H1 (cell line): ENCODE data around the gene USP7.

Experiments
- CEBPB ChIP-seq: IDR thresholded peaks from 2 replicates; pipeline ENCODE4 v1.6.1; 2012; ENCODE audit warnings: low read depth, low read length
- FOSL1 ChIP-seq: IDR thresholded peaks from 2 replicates; pipeline ENCODE4 v1.6.1; 2011; ENCODE audit warnings: mild to moderate bottlenecking, low read depth, low read length, moderate library complexity; ENCODE audit not compliant: insufficient read depth
- POLR2A ChIP-seq, 2 experiments: IDR thresholded peaks; 1 replicate in 1 of 2; 2 replicates in 1 of 2; pipeline ENCODE4 v1.6.1; 2011; ENCODE audit warnings: low read depth in 2 of 2, low read length in 2 of 2, mild to moderate bottlenecking in 2 of 2; ENCODE audit errors: control extremely low read depth in 1 of 2
- SP1 ChIP-seq: IDR thresholded peaks from 2 replicates; pipeline ENCODE4 v1.6.1; 2011; ENCODE audit warnings: low read depth, low read length
- TF ChIP-seq, protein P1 (sequence below), 3 experiments: IDR thresholded peaks; 1 replicate in 2 of 3; 2 replicates in 1 of 3; pipeline versions ENCODE4 v1.5.1 to v1.6.1; 2011; ENCODE audit warnings: low read length in 3 of 3, mild to moderate bottlenecking in 3 of 3, inconsistent platforms in 2 of 3, low read depth in 1 of 3, moderate library complexity in 1 of 3; ENCODE audit not compliant: insufficient read depth in 1 of 3; ENCODE audit errors: control extremely low read depth in 1 of 3

DNA sequence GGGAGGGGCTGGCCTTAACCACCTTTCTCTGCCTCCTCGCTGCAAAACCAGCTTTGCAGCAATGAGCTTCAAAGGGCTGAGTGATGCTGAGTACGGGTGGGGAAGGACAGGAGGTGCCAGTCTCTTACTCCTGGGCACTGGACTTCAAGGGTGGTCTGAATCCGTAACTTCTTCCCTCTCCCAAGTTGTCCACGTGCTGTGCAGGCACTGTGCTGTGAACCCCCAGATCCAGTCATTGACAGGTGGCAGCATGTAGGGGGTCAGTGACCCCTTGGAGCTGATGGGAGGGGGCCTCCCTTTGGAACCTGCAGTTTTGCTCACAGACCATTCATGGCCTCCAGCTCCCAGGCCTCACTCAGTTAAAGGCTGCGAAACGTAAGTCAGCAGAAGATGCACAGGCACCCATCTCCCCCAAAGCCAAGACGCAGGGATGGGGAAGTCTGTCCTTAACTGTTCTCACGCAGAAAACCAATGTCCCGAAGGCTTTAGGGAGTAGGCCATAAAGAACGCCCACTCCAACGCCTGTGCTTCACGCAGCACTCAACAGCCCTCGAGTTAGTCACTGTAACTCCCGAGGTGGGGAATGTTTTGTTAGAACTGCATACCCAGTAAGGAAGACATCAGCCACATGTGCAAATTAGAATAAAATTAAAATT, 73.7 kb downstream of the USP7 start:
- TF ChIP-seq POLR2A (IDR thresholded peaks at IDR 0.05; ENCODE audit: control extremely low read depth in 1 of 2, low read depth in 2 of 2, low read length in 2 of 2) = no peak
- no peak for TF ChIP-seq CEBPB
- TF ChIP-seq, protein P1, sequence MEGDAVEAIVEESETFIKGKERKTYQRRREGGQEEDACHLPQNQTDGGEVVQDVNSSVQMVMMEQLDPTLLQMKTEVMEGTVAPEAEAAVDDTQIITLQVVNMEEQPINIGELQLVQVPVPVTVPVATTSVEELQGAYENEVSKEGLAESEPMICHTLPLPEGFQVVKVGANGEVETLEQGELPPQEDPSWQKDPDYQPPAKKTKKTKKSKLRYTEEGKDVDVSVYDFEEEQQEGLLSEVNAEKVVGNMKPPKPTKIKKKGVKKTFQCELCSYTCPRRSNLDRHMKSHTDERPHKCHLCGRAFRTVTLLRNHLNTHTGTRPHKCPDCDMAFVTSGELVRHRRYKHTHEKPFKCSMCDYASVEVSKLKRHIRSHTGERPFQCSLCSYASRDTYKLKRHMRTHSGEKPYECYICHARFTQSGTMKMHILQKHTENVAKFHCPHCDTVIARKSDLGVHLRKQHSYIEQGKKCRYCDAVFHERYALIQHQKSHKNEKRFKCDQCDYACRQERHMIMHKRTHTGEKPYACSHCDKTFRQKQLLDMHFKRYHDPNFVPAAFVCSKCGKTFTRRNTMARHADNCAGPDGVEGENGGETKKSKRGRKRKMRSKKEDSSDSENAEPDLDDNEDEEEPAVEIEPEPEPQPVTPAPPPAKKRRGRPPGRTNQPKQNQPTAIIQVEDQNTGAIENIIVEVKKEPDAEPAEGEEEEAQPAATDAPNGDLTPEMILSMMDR (IDR thresholded peaks at IDR 0.05; ENCODE audit: control extremely low read depth in 1 of 3, insufficient read depth in 1 of 3, low read depth in 1 of 3, low read length in 3 of 3) = no peak
- no peak for TF ChIP-seq SP1
- no peak for TF ChIP-seq FOSL1
